Measurements from ENCODE around the gene FAM114A1. TPM values are rescaled to one million over a fixed set of nuclear protein-coding genes. Genes with fewer than 3 reads are reported as not detected.

FAM114A1 gene
- total RNA-seq, 3 donors from 2014 or later (not counting 1 experiment from before 2014, with no cell fraction given) = 0.31 to 0.70 TPM; not detected in 1

DNA sequence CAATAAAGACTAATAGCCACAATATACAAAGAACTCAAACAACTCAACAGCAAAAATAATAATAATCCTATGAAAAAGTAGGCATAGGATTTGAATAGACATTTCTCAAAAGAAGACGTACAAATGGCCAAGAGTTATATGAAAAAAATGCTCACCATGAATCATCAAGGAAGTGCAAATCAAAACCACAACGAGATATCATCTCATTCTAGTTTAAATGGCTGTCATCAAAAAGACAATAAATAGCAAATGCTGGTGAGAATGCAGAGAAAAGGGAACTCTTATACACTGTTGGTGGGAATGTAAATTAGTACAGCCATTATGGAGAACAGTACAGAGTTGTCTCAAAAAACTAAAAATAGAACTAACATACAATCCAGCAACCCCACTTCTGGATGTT lies 29.8 kb upstream of the FAM114A1 start:
- DNase-seq = peak in 1 of 2 donors; percentile 51
- no peak overlapping the region for H3K4me3 ChIP-seq (ENCODE audit: low read length)
- H3K27ac ChIP-seq (ENCODE audit: low read length) = no peak overlapping the region
- Mint-ChIP-seq H3K4me3 (no peak overlapping the region), H3K27ac (no peak overlapping the region), H3K4me1 (peaks cover 21 to 22% of the 10 kb centered on the region in 2 donors), H3K9me3 (peaks cover 4 to 8% of the 10 kb centered on the region in 2 donors), H3K27me3 (ENCODE audit: low read depth in 2 of 2) (no peaks in the 10 kb centered on the region), H3K36me3 (peaks cover 8% of the 10 kb centered on the region)
- no peaks in the 10 kb centered on the region for H3K27me3 ChIP-seq (ENCODE audit: control insufficient read depth, insufficient read depth, low read length)
- WGBS (ENCODE audit: insufficient coverage) = no CpG with 5 or more reads among the region's 2 CpGs
- no peak for TF ChIP-seq CTCF (IDR thresholded peaks at IDR 0.05)
- no peaks in the 10 kb centered on the region for H3K9me3 ChIP-seq (ENCODE audit: control insufficient read depth, insufficient read depth, low read length)
- intact Hi-C loops (cut with micrococcal nuclease) = no loop called here
- no peaks in the 10 kb centered on the region for H3K36me3 ChIP-seq (ENCODE audit: control insufficient read depth, insufficient read depth, low read length)
- H3K4me1 ChIP-seq (ENCODE audit: control insufficient read depth, insufficient read depth, low read length) = peaks cover 5% of the 10 kb centered on the region
- peak in 2 of 3 donors; percentile 56 to 79 for ATAC-seq

DNA sequence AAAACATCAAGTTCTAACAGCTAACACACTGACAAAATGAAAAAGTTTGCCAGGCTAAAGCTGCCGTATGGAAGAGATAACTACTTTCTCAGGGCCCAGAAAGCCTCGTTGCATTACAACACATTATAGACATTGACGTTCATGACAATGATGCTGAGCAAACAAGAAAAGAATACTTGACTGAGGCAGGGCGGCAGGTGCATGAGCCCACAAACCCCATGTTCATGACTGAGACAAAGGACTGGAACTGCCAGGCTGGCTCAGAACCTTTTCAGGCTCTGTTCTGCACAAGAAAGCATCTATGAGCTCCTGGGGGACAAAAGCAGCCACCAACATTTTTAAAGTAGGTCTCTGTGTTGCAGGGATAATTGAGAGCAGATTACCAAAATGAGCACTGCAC lies 24.6 kb upstream of the FAM114A1 start:
- no peak overlapping the region for H3K27ac ChIP-seq (ENCODE audit: low read length)

GRCh38 chr4:38846015-38846414 lies 21.6 kb upstream of the FAM114A1 start:
- Histone ChIP-seq H3K36me3 (ENCODE audit: control insufficient read depth, insufficient read depth, low read length) (peaks cover 8% of the 10 kb centered on the region), H3K4me1 (ENCODE audit: control insufficient read depth, insufficient read depth, low read length) (no peaks in the 10 kb centered on the region), H3K4me3 (ENCODE audit: low read length) (no peak overlapping the region), H3K9me3 (ENCODE audit: control insufficient read depth, insufficient read depth, low read length) (no peaks in the 10 kb centered on the region), H3K27ac (ENCODE audit: low read length) (no peak overlapping the region), H3K27me3 (ENCODE audit: control insufficient read depth, insufficient read depth, low read length) (no peaks in the 10 kb centered on the region)
- Mint-ChIP-seq H3K36me3 (peaks cover 12% of the 10 kb centered on the region), H3K4me1 (peaks cover 0 to 5% of the 10 kb centered on the region in 2 donors), H3K9me3 (peaks cover 4 to 5% of the 10 kb centered on the region in 2 donors), H3K4me3 (no peak overlapping the region), H3K27ac (no peak overlapping the region), H3K27me3 (ENCODE audit: low read depth in 2 of 2) (no peaks in the 10 kb centered on the region)
- ATAC-seq (no peak), DNase-seq (no peak)
- 100% methylated on average over 1 of the region's 3 CpGs for WGBS (ENCODE audit: insufficient coverage)
- no peak for TF ChIP-seq CTCF (IDR thresholded peaks at IDR 0.05)
- intact Hi-C loops (cut with micrococcal nuclease) = no loop called here

More for the DNA sequence above, 24.6 kb upstream of the FAM114A1 start:
- H3K4me3 Mint-ChIP-seq = no peak overlapping the region
- Histone ChIP-seq H3K9me3 (ENCODE audit: control insufficient read depth, insufficient read depth, low read length) (no peaks in the 10 kb centered on the region), H3K27me3 (ENCODE audit: control insufficient read depth, insufficient read depth, low read length) (no peaks in the 10 kb centered on the region), H3K36me3 (ENCODE audit: control insufficient read depth, insufficient read depth, low read length) (peaks cover 8% of the 10 kb centered on the region), H3K4me3 (ENCODE audit: low read length) (no peak overlapping the region), H3K4me1 (ENCODE audit: control insufficient read depth, insufficient read depth, low read length) (no peaks in the 10 kb centered on the region)
- no peak overlapping the region for H3K27ac Mint-ChIP-seq
- intact Hi-C loops (cut with micrococcal nuclease) = no loop called here
- H3K9me3 Mint-ChIP-seq = no peaks in the 10 kb centered on the region
- H3K36me3 Mint-ChIP-seq = no peaks in the 10 kb centered on the region
- no peak for DNase-seq
- H3K27me3 Mint-ChIP-seq (ENCODE audit: low read depth in 2 of 2) = no peaks in the 10 kb centered on the region
- H3K4me1 Mint-ChIP-seq = peaks cover 7 to 14% of the 10 kb centered on the region in 2 donors
- ATAC-seq = no peak
- no peak for TF ChIP-seq CTCF (IDR thresholded peaks at IDR 0.05)
- WGBS (ENCODE audit: insufficient coverage) = 94% methylated on average over 4 of the region's 4 CpGs

DNA sequence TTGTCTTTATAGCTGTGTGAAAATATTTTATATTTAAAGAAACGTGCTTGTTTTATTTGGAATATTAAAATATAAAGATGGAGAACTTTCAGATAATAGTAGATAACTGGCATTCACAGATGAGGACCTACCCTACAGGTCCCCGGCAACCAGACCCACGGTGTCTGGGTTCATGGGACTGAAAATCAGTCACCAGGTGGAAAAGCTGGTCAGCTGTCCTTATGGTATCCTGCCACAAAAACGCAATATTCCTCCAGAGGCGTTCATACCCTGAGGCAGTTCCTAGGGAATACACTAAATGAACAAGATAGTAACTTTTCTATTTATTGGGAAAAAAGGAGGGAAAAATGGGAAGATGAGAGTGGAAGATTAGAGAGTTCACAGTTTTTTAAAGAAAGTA lies 12.1 kb upstream of the FAM114A1 start:
- no peaks in the 10 kb centered on the region for H3K36me3 ChIP-seq (ENCODE audit: control insufficient read depth, insufficient read depth, low read length)
- Mint-ChIP-seq H3K4me3 (peak overlapping the region; percentile 92), H3K4me1 (peaks cover 0 to 13% of the 10 kb centered on the region in 2 donors), H3K36me3 (no peaks in the 10 kb centered on the region), H3K27ac (peak overlapping the region; percentile 78 to 84), H3K27me3 (ENCODE audit: low read depth in 2 of 2) (no peaks in the 10 kb centered on the region), H3K9me3 (no peaks in the 10 kb centered on the region)
- no peaks in the 10 kb centered on the region for H3K9me3 ChIP-seq (ENCODE audit: control insufficient read depth, insufficient read depth, low read length)
- 84% methylated on average over 5 of the region's 5 CpGs for whole genome bisulfite sequencing (ENCODE audit: insufficient coverage)
- ATAC-seq (no peak), DNase-seq (no peak)
- H3K4me1 ChIP-seq (ENCODE audit: control insufficient read depth, insufficient read depth, low read length) = peaks cover 13% of the 10 kb centered on the region
- no peak for TF ChIP-seq CTCF (IDR thresholded peaks at IDR 0.05)
- H3K4me3 ChIP-seq (ENCODE audit: low read length) = peak overlapping the region; percentile 48
- peak overlapping the region; percentile 25 for H3K27ac ChIP-seq (ENCODE audit: low read length)
- intact Hi-C loops (cut with micrococcal nuclease) = loop anchor here (5.0 kb wide), 1 partner anchor 53 kb away; the partner anchor contains the start of gene TLR1
- no peaks in the 10 kb centered on the region for H3K27me3 ChIP-seq (ENCODE audit: control insufficient read depth, insufficient read depth, low read length)

All from natural killer cell (primary cell).